ENCODE measurements around the gene WSB2.
"Not testable (repeated sequence)": the region's sequence is repeated elsewhere in the genome, so short reads cannot be mapped to it uniquely, and the experiment has no call there.

Gene WSB2

GRCh38 chr12:118035190-118036041 is 25.6 kb downstream of the WSB2 start:
- no peak for DNase-seq (ENCODE audit: low read depth in 4 of 4, low spot score in 1 of 4)

GRCh38 chr12:118034429-118035189 is 26.4 kb downstream of the WSB2 start:
- no peak for DNase-seq (ENCODE audit: low read depth in 4 of 4, low spot score in 1 of 4)

- DNase-seq (ENCODE audit: low read depth in 4 of 4, low spot score in 1 of 4) = no peak
Measured at GRCh38 chr12:118033902-118034301, 27.1 kb downstream of the WSB2 start.

GRCh38 chr12:118033323-118033722 is 27.7 kb downstream of the WSB2 start:
- DNase-seq (ENCODE audit: low read depth in 4 of 4, low spot score in 1 of 4) = no peak

GRCh38 chr12:118032188-118032587 is 28.8 kb downstream of the WSB2 start:
- no peak for DNase-seq (ENCODE audit: low read depth in 4 of 4, low spot score in 1 of 4)

GRCh38 chr12:118029166-118029565 is 31.8 kb downstream of the WSB2 start:
- DNase-seq (ENCODE audit: low read depth in 4 of 4, low spot score in 1 of 4) = no peak

- no peak for DNase-seq (ENCODE audit: low read depth in 4 of 4, low spot score in 1 of 4)
Measured at GRCh38 chr12:118025168-118025567, 35.8 kb downstream of the WSB2 start.

- no peak for DNase-seq (ENCODE audit: low read depth in 4 of 4, low spot score in 1 of 4)
Measured at GRCh38 chr12:118023301-118023860, 37.6 kb downstream of the WSB2 start.

- no peak for DNase-seq (ENCODE audit: low read depth in 4 of 4, low spot score in 1 of 4)
Measured at GRCh38 chr12:118022728-118023109, 38.3 kb downstream of the WSB2 start.

- not testable (repeated sequence) for DNase-seq (ENCODE audit: low read depth in 4 of 4, low spot score in 1 of 4)
Measured at GRCh38 chr12:118022097-118022727, 38.8 kb downstream of the WSB2 start.

GRCh38 chr12:118020036-118020435 is 40.9 kb downstream of the WSB2 start:
- no peak for DNase-seq (ENCODE audit: low read depth in 4 of 4, low spot score in 1 of 4)

- DNase-seq (ENCODE audit: low read depth in 4 of 4, low spot score in 1 of 4) = no peak
Measured at GRCh38 chr12:118017926-118018325, 43.1 kb downstream of the WSB2 start.

GRCh38 chr12:118016424-118017264 is 44.3 kb downstream of the WSB2 start, which contains the start of gene RFC5:
TSS of gene RFC5 (plus strand) at chr12:118016703. CDS start at chr12:118016828, 125 bp downstream.
- peak; percentile 96 to 99 (median 96) for DNase-seq (ENCODE audit: low read depth in 4 of 4, low spot score in 1 of 4)

GRCh38 chr12:118015944-118016343 is 45.0 kb downstream of the WSB2 start:
- DNase-seq (ENCODE audit: low read depth in 4 of 4, low spot score in 1 of 4) = no peak

- DNase-seq (ENCODE audit: low read depth in 4 of 4, low spot score in 1 of 4) = no peak
Measured at GRCh38 chr12:118015306-118015705, 45.7 kb downstream of the WSB2 start.

- DNase-seq (ENCODE audit: low read depth in 4 of 4, low spot score in 1 of 4) = no peak
Measured at GRCh38 chr12:118013283-118013682, 47.7 kb downstream of the WSB2 start.

- DNase-seq (ENCODE audit: low read depth in 4 of 4, low spot score in 1 of 4) = no peak
Measured at GRCh38 chr12:118011961-118012360, 49.0 kb downstream of the WSB2 start.

- no peak for DNase-seq (ENCODE audit: low read depth in 4 of 4, low spot score in 1 of 4)
Measured at GRCh38 chr12:118011377-118011776, 49.6 kb downstream of the WSB2 start.

GRCh38 chr12:118010903-118011302 is 50.1 kb downstream of the WSB2 start:
- DNase-seq (ENCODE audit: low read depth in 4 of 4, low spot score in 1 of 4) = no peak

- DNase-seq (ENCODE audit: low read depth in 4 of 4, low spot score in 1 of 4) = not testable (repeated sequence)
Measured at GRCh38 chr12:117999806-118000205, 61.2 kb downstream of the WSB2 start.
